SK-N-SH (cell line): ENCODE results near the gene PGS1. TPM values are rescaled to one million over a fixed set of nuclear protein-coding genes. Genes with fewer than 3 reads are reported as not detected.

Experiments
- CTCF ChIA-PET: fragments of 300-600, 350-600 bp; formaldehyde crosslinking; extraction: SDS; loops from one replicate; lab custom pipeline; 2021; lab: Yijun Ruan, JAX
- POLR2A ChIA-PET: fragments of 350-600 bp; sonication (Branson Sonifier 250); formaldehyde crosslinking; extraction: SDS; loops from one replicate; lab custom pipeline; 2020; ENCODE audit warnings: antibody characterized with exemption, inconsistent platforms; lab: Yijun Ruan, JAX
- DNase-seq: peaks from one replicate; pipeline ENCODE4 v3.0.0; 2012
- H2AFZ ChIP-seq: fragments of 200-600 bp; sonication (generic); 2 replicates; pipeline ENCODE4 v1.8.1; 2016; ENCODE audit warnings: antibody characterized with exemption, mild to moderate bottlenecking, low read depth
- H3F3A ChIP-seq: fragments of 200-600 bp; sonication (generic); replicated peaks from 2 replicates; pipeline ENCODE3; 2016; ENCODE audit warnings: antibody characterized with exemption, mild to moderate bottlenecking; ENCODE audit not compliant: insufficient read depth
- H3K27ac ChIP-seq, 2 experiments: fragments of 200-500 bp in 1 of 2; fragments of 200-600 bp in 1 of 2; sonication (Bioruptor generic) in 1 of 2; sonication (generic), shearing (Covaris generic) in 1 of 2; 2 replicates each; pipeline versions ENCODE4 v1.5.1 to v1.6.1; 2014 to 2016; ENCODE audit warnings: low read depth in 2 of 2, inconsistent platforms in 1 of 2, low read length in 1 of 2, mild to moderate bottlenecking in 1 of 2, mixed read lengths in 1 of 2
- H3K27me3 ChIP-seq: fragments of 200-600 bp; sonication (generic), shearing (Covaris generic); 2 replicates; pipeline ENCODE4 v1.6.1; 2016; ENCODE audit warnings: mixed run types; ENCODE audit not compliant: insufficient read depth
- H3K36me3 ChIP-seq, 2 experiments: fragments of 200-500 bp in 1 of 2; fragments of 200-600 bp in 1 of 2; sonication (Bioruptor generic) in 1 of 2; sonication (generic) in 1 of 2; replicated peaks in 1 of 2; 2 replicates each; pipeline versions ENCODE3 to v1.5.1; 2014 to 2016; ENCODE audit warnings: low read length in 1 of 2, mild to moderate bottlenecking in 1 of 2; ENCODE audit not compliant: insufficient read depth in 2 of 2, control insufficient read depth in 1 of 2
- H3K4me1 ChIP-seq, 2 experiments: fragments of 200-500 bp in 1 of 2; fragments of 200-600 bp in 1 of 2; sonication (Bioruptor generic) in 1 of 2; sonication (generic), shearing (Covaris generic) in 1 of 2; 2 replicates each; pipeline versions ENCODE4 v1.5.1 to v1.6.1; 2014 to 2016; ENCODE audit warnings: low read depth in 1 of 2, low read length in 1 of 2, mixed run types in 1 of 2; ENCODE audit not compliant: insufficient read depth in 2 of 2, control insufficient read depth in 1 of 2
- H3K4me2 ChIP-seq: fragments of 200-600 bp; sonication (generic), shearing (Covaris generic); 2 replicates; pipeline ENCODE4 v1.6.1; 2017; ENCODE audit warnings: mixed run types
- H3K4me3 ChIP-seq, 2 experiments: fragments of 200-500 bp in 1 of 2; fragments of 200-600 bp in 1 of 2; sonication (Bioruptor generic) in 1 of 2; sonication (generic), shearing (Covaris generic) in 1 of 2; 2 replicates each; pipeline versions ENCODE4 v1.5.1 to v1.8.1; 2014 to 2016; ENCODE audit warnings: low read depth in 2 of 2, inconsistent platforms in 1 of 2, low read length in 1 of 2, mild to moderate bottlenecking in 1 of 2, mixed read lengths in 1 of 2, moderate library complexity in 1 of 2
- H3K79me2 ChIP-seq: fragments of 200-600 bp; sonication (generic); 2 replicates; pipeline ENCODE4 v1.8.1; 2017; ENCODE audit warnings: mild to moderate bottlenecking; ENCODE audit not compliant: insufficient read depth
- H3K9ac ChIP-seq: fragments of 200-600 bp; sonication (generic); 2 replicates; pipeline ENCODE4 v1.6.1; 2017; ENCODE audit warnings: mixed run types
- H3K9me2 ChIP-seq: fragments of 200-600 bp; sonication (generic); 2 replicates; pipeline ENCODE4 v1.6.1; 2017; ENCODE audit warnings: mixed run types
- H3K9me3 ChIP-seq: fragments of 200-600 bp; sonication (generic); 2 replicates; pipeline ENCODE4 v1.6.1; 2017; ENCODE audit warnings: mixed run types, mild to moderate bottlenecking, moderate library complexity
- H4K20me1 ChIP-seq: fragments of 200-600 bp; sonication (generic); 2 replicates; pipeline ENCODE4 v1.6.1; 2017; ENCODE audit warnings: mild to moderate bottlenecking, mixed run types; ENCODE audit not compliant: insufficient read depth
- ELF1 ChIP-seq: IDR thresholded peaks from 2 replicates; pipeline ENCODE4 v1.4.0; 2012
- EP300 ChIP-seq, 2 experiments: IDR thresholded peaks; 2 replicates each; pipeline versions ENCODE4 v1.4.0 to v1.6.1; 2012; ENCODE audit warnings: borderline replicate concordance in 1 of 2, low read depth in 1 of 2, low read length in 1 of 2
- EZH2phosphoT487 ChIP-seq: fragments of 200-600 bp; sonication (generic); IDR thresholded peaks from 2 replicates; pipeline ENCODE4 v1.6.1; 2017; ENCODE audit warnings: low read depth, mixed run types, mild to moderate bottlenecking, antibody characterized with exemption, moderate library complexity, borderline replicate concordance
- FOSL2 ChIP-seq: IDR thresholded peaks from 2 replicates; pipeline ENCODE4 v1.4.0; 2012; ENCODE audit warnings: low read depth, mild to moderate bottlenecking, moderate library complexity, borderline replicate concordance
- FOXJ3 ChIP-seq: sonication (generic); formaldehyde crosslinking; IDR thresholded peaks from 2 replicates; pipeline ENCODE4 v1.5.1; 2020; ENCODE audit warnings: mild to moderate bottlenecking, missing genetic modification reagents
- FOXM1 ChIP-seq: IDR thresholded peaks from 2 replicates; pipeline ENCODE4 v1.4.0; 2012; ENCODE audit warnings: low read depth, mild to moderate bottlenecking
- GABPA ChIP-seq: IDR thresholded peaks from 2 replicates; pipeline ENCODE4 v1.4.0; 2012; ENCODE audit warnings: low read depth, mild to moderate bottlenecking
- GATA2 ChIP-seq: sonication (generic); formaldehyde crosslinking; IDR thresholded peaks from 2 replicates; pipeline ENCODE4 v1.5.0; 2020; ENCODE audit warnings: mild to moderate bottlenecking, missing genetic modification reagents
- IRF3 ChIP-seq: fragments of 150-350 bp; IDR thresholded peaks from 2 replicates; pipeline ENCODE4 v1.6.1; 2016; ENCODE audit warnings: mild to moderate bottlenecking, low read depth, low read length
- JUND ChIP-seq: IDR thresholded peaks from 2 replicates; pipeline ENCODE4 v1.4.0; 2012
- MAX ChIP-seq: IDR thresholded peaks from 2 replicates; pipeline ENCODE4 v1.4.0; 2012; ENCODE audit warnings: low read depth
- NFIC ChIP-seq: IDR thresholded peaks from 2 replicates; pipeline ENCODE4 v1.4.0; 2012; ENCODE audit warnings: borderline replicate concordance
- NRF1 ChIP-seq: IDR thresholded peaks from 2 replicates; pipeline ENCODE4 v1.6.1; 2012; ENCODE audit warnings: low read depth, mild to moderate bottlenecking, low read length
- POLR2AphosphoS5 ChIP-seq: IDR thresholded peaks from 2 replicates; pipeline ENCODE4 v1.6.1; 2012; ENCODE audit warnings: low read depth, low read length
- RCOR1 ChIP-seq: fragments of 150-350 bp; IDR thresholded peaks from 2 replicates; pipeline ENCODE4 v1.6.1; 2017; ENCODE audit warnings: antibody characterized with exemption, low read length
- RFX5 ChIP-seq: IDR thresholded peaks from 2 replicates; pipeline ENCODE4 v1.6.1; 2012; ENCODE audit warnings: mild to moderate bottlenecking, improper control_type of control experiment, low read length
- RXRA ChIP-seq: IDR thresholded peaks from 2 replicates; pipeline ENCODE4 v1.4.0; 2012; ENCODE audit warnings: low read depth, mild to moderate bottlenecking, borderline replicate concordance
- SIN3A ChIP-seq: IDR thresholded peaks from 2 replicates; pipeline ENCODE4 v1.6.1; 2012; ENCODE audit warnings: low read depth, mild to moderate bottlenecking, low read length, moderate library complexity, borderline replicate concordance
- SMC3 ChIP-seq: IDR thresholded peaks from 2 replicates; pipeline ENCODE4 v1.6.1; 2012; ENCODE audit warnings: low read depth, low read length, improper control_type of control experiment
- TAF1 ChIP-seq: IDR thresholded peaks from 2 replicates; pipeline ENCODE4 v1.6.1; 2012; ENCODE audit warnings: low read depth, mild to moderate bottlenecking, low read length, moderate library complexity, borderline replicate concordance
- USF1 ChIP-seq: IDR thresholded peaks from 2 replicates; pipeline ENCODE4 v1.4.0; 2012; ENCODE audit warnings: low read depth, borderline replicate concordance
- USF2 ChIP-seq: fragments of 150-350 bp; IDR thresholded peaks from 2 replicates; pipeline ENCODE4 v1.6.1; 2017; ENCODE audit warnings: antibody characterized with exemption, low read length, low read depth, borderline replicate concordance
- WGBS: methylation state at CpG from one replicate; pipeline ENCODE4 v1.1.6; 2017; ENCODE audit warnings: low lambda C conversion rate; 5-methylcytosine and 5-hydroxymethylcytosine counted together
- polyA plus RNA-seq, 3 experiments: library from polyadenylated mRNA; depleted of rRNA; stranded (reverse); fragments of >200 nt; gene quantifications; 2 replicates each; pipeline ENCODE4 v1.2.3, GENCODE V29; 2012

Gene PGS1
- polyA plus RNA-seq, 1 of the 3 experiments (the other 2 are of a cell fraction), result 88.4 TPM

GRCh38 chr17:78401246-78401645 is 22.8 kb downstream of the PGS1 start:
- Histone ChIP-seq H3K27me3 (no peaks in the 10 kb centered on the region), H3K27ac (no peak overlapping the region), H3K4me3 (no peak overlapping the region), H3K79me2 (peaks cover 57% of the 10 kb centered on the region; the same call in 1 of the 2 replicates), H3K4me1 (peaks cover 0 to 2% of the 10 kb centered on the region in 2 experiments; a peak in 1 of 4 replicates), H3K4me2 (no peak overlapping the region), H3K9me2 (no peaks in the 10 kb centered on the region), H3K36me3 (peaks cover 59 to 77% of the 10 kb centered on the region in 2 experiments), H3K9me3 (no peaks in the 10 kb centered on the region), H4K20me1 (peaks cover 22% of the 10 kb centered on the region), H3K9ac (no peak overlapping the region), H2AFZ (no peak overlapping the region), H3F3A (no peaks in the 10 kb centered on the region)
- 85% methylated on average over 4 of the region's 6 CpGs for WGBS
- TF ChIP-seq FOXM1, result no peak
- no peak for TF ChIP-seq ELF1
- TF ChIP-seq RFX5, result no peak
- no peak for TF ChIP-seq JUND
- TF ChIP-seq SIN3A, result no peak
- no peak for TF ChIP-seq USF1
- TF ChIP-seq NFIC, result no peak
- no peak for TF ChIP-seq USF2
- TF ChIP-seq TAF1, result no peak
- TF ChIP-seq EZH2phosphoT487, result no peak
- no peak for TF ChIP-seq FOXJ3
- TF ChIP-seq RCOR1, result no peak
- TF ChIP-seq MAX, result no peak
- no peak for TF ChIP-seq GATA2
- TF ChIP-seq GABPA, result no peak
- TF ChIP-seq EP300 (IDR thresholded peaks at IDR 0.05; ENCODE audit: borderline replicate concordance in 1 of 2, low read depth in 1 of 2, low read length in 1 of 2), result no peak
- TF ChIP-seq POLR2AphosphoS5, result no peak
- CTCF ChIA-PET, result interaction anchor here (1.1 to 3.0 kb wide), 6 partner anchors 10 to 150 kb away, joined by 3 to 22 read pairs (median 4); no protein-coding TSS in a partner anchor
- POLR2A ChIA-PET, result no interaction called here
- DNase-seq, result no peak

- Histone ChIP-seq H3K4me2 (no peak overlapping the region), H3K9me3 (no peaks in the 10 kb centered on the region), H4K20me1 (peaks cover 26% of the 10 kb centered on the region), H3K27ac (no peak overlapping the region), H3K4me3 (no peak overlapping the region), H3K27me3 (no peaks in the 10 kb centered on the region), H3K9ac (no peak overlapping the region), H3K4me1 (no peaks in the 10 kb centered on the region), H2AFZ (no peak overlapping the region), H3K36me3 (peaks cover 53 to 77% of the 10 kb centered on the region in 2 experiments), H3K9me2 (no peaks in the 10 kb centered on the region), H3K79me2 (peaks cover 57% of the 10 kb centered on the region; the same call in 1 of the 2 replicates), H3F3A (no peaks in the 10 kb centered on the region)
- CTCF ChIA-PET, result interaction anchor here (1.1 to 3.0 kb wide), 5 partner anchors 10 to 151 kb away, joined by 3 to 22 read pairs (median 5); no protein-coding TSS in a partner anchor
- POLR2A ChIA-PET, result no interaction called here
- DNase-seq, result no peak
- WGBS, result 70% methylated on average over 7 of the region's 8 CpGs
- TF ChIP-seq RXRA (no peak), NRF1 (no peak), NFIC (no peak), USF1 (no peak), TAF1 (no peak), GATA2 (no peak), POLR2AphosphoS5 (no peak), SMC3 (no peak), IRF3 (no peak), FOSL2 (no peak), JUND (no peak), GABPA (no peak), SIN3A (no peak)
Measured at GRCh38 chr17:78401891-78402290, 23.4 kb downstream of the PGS1 start.
